GM23338 (cell line): ENCODE measurements around the gene FRG2C. TPM values are rescaled to one million over a fixed set of nuclear protein-coding genes. Genes with fewer than 3 reads are reported as not detected.
"Not testable (repeated sequence)": the region's sequence is repeated elsewhere in the genome, so short reads cannot be mapped to it uniquely, and the experiment has no call there.

Experiments used
- ATAC-seq: fragments of 200-7000 bp; cut with Tn5 transposase; 3 replicates; pipeline ENCODE4 v1.9.1; 2020
- DNase-seq: peaks from one replicate; pipeline ENCODE4 v3.0.0-alpha.2; 2015; ENCODE audit warnings: low spot score
- H2AFZ ChIP-seq: fragments of 200-600 bp; sonication (generic); 2 replicates; pipeline ENCODE4 v1.8.0; 2016; ENCODE audit warnings: antibody characterized with exemption, mild to moderate bottlenecking, moderate library complexity
- H3F3A ChIP-seq: fragments of 200-600 bp; sonication (generic); replicated peaks from 2 replicates; pipeline ENCODE4 v1.8.0; 2017; ENCODE audit warnings: antibody characterized with exemption, mixed run types, low read depth
- H3K27ac ChIP-seq: fragments of 200-600 bp; sonication (generic); 2 replicates; pipeline ENCODE4 v1.6.1; 2016; ENCODE audit warnings: low read depth
- H3K27me3 ChIP-seq: fragments of 200-600 bp; sonication (generic); 2 replicates; pipeline ENCODE4 v1.8.0; 2016; ENCODE audit warnings: mild to moderate bottlenecking, mixed run types, moderate library complexity; ENCODE audit not compliant: insufficient read depth
- H3K36me3 ChIP-seq: fragments of 200-600 bp; sonication (generic); 2 replicates; pipeline ENCODE4 v1.8.0; 2016; ENCODE audit warnings: mild to moderate bottlenecking; ENCODE audit not compliant: insufficient read depth
- H3K4me1 ChIP-seq: fragments of 200-600 bp; sonication (generic); 2 replicates; pipeline ENCODE4 v1.8.0; 2016; ENCODE audit warnings: mild to moderate bottlenecking, moderate library complexity; ENCODE audit not compliant: insufficient read depth
- H3K4me2 ChIP-seq: fragments of 200-600 bp; sonication (generic); 2 replicates; pipeline ENCODE4 v1.7.1; 2017; ENCODE audit warnings: mixed run types
- H3K4me3 ChIP-seq: fragments of 200-600 bp; sonication (generic); 2 replicates; pipeline ENCODE4 v1.6.1; 2016; ENCODE audit warnings: mixed run types
- H3K79me2 ChIP-seq: fragments of 200-600 bp; sonication (generic); replicated peaks from 2 replicates; pipeline ENCODE4 v1.8.0; 2017; ENCODE audit warnings: mild to moderate bottlenecking; ENCODE audit not compliant: insufficient read depth
- H3K9me2 ChIP-seq: fragments of 200-600 bp; sonication (generic); 2 replicates; pipeline ENCODE4 v1.8.0; 2017; ENCODE audit not compliant: insufficient read depth
- H4K20me1 ChIP-seq: fragments of 200-600 bp; sonication (generic); replicated peaks from 2 replicates; pipeline ENCODE4 v1.8.0; 2017; ENCODE audit warnings: mild to moderate bottlenecking; ENCODE audit not compliant: insufficient read depth
- H3K27ac Mint-ChIP-seq: 2 replicates; pipeline ENCODE4 v1.8.0; 2020; ENCODE audit warnings: inconsistent platforms, mild to moderate bottlenecking, moderate library complexity, mixed read lengths
- H3K27me3 Mint-ChIP-seq: 3 replicates; pipeline ENCODE4 v1.8.0; 2022; ENCODE audit warnings: low read depth, mild to moderate bottlenecking, moderate library complexity, mixed read lengths, inconsistent platforms; ENCODE audit not compliant: insufficient read depth, poor library complexity
- H3K36me3 Mint-ChIP-seq: 3 replicates; pipeline ENCODE4 v1.8.0; 2021; ENCODE audit warnings: low read depth, mild to moderate bottlenecking, inconsistent platforms, moderate library complexity, mixed read lengths
- H3K4me1 Mint-ChIP-seq: 3 replicates; pipeline ENCODE4 v1.8.0; 2020; ENCODE audit warnings: mild to moderate bottlenecking, inconsistent platforms, mixed read lengths
- H3K4me3 Mint-ChIP-seq: 3 replicates; pipeline ENCODE4 v1.8.0; 2021; ENCODE audit warnings: moderate library complexity, mild to moderate bottlenecking, inconsistent platforms, mixed read lengths
- H3K9me3 Mint-ChIP-seq: 3 replicates; pipeline ENCODE4 v1.8.0; 2020; ENCODE audit warnings: moderate library complexity, mild to moderate bottlenecking, inconsistent platforms, mixed read lengths
- CTCF ChIP-seq, 2 experiments: fragments of 200-600 bp in 1 of 2; sonication (generic) in 1 of 2; conservative IDR thresholded peaks; 2 replicates each; pipeline versions ENCODE4 v1.5.1 to v1.6.1; 2016 to 2017; ENCODE audit warnings: antibody characterized with exemption in 2 of 2, low read depth in 2 of 2, mild to moderate bottlenecking in 2 of 2, moderate library complexity in 1 of 2
- NANOG ChIP-seq: IDR thresholded peaks from 2 replicates; pipeline ENCODE4 v1.6.1; 2016; ENCODE audit warnings: antibody characterized with exemption, borderline replicate concordance
- ZNF462 ChIP-seq: fragments of 250-450 bp; sonication (Bioruptor Pico); IDR thresholded peaks from 2 replicates; pipeline ENCODE4 v1.5.0; 2020; ENCODE audit warnings: mild to moderate bottlenecking, moderate library complexity
- polyA plus RNA-seq: library from polyadenylated mRNA; unstranded; fragments of >200 nt; fragmentation: Nextera tagmentation; extraction: Ambion mirVana; gene quantifications from 2 replicates; pipeline ENCODE4 v1.2.1, GENCODE V29; 2016
- total RNA-seq: library from RNA; depleted of rRNA; stranded (reverse); fragments of >200 nt; shearing (Covaris generic); gene quantifications from 2 replicates; pipeline ENCODE4 v1.2.3, GENCODE V29; 2014

Gene FRG2C
- total and polyA plus RNA-seq, 2 experiments from 2014 or later: 0.10 to 0.23 TPM

DNA sequence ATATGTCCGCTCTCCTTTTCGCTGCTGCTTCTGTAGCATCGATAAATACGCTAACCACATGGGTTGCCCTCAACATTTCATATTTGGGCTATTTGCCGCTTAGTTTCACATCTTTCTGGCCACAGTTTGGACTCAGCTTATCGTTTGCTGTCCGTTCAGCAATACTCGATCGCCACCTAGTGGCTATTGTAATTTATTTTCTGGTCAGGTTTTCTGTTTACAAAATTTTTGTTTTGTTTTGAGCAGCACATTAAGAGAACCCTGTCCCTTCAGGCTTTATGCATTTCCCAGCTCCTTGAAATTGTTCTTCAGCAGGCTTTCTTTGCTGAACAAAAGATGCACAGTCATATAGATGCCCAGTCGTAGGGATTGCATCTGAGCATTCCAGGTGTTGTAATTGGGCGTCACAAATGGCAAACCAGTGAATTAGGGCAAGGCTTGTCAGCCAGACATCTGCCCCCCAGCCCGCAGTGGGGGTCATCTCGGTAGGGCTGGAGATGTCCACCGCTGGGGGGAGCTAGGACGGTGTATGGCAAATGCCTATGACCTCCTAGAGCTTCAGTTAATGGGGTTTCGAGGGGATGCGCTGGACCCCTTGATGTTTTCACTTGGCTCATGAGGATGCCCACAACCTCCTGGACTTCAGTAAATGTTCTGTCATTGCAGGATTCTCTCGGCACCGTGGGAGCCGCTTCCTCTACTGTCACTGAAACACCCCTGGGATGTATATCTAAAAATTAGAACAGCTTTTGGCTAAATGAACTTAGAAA lies 20.9 kb upstream of the FRG2C start:
- not testable (repeated sequence) for H3K27ac Mint-ChIP-seq, H3K27me3 Mint-ChIP-seq, H3F3A ChIP-seq, H3K4me1 ChIP-seq, H3K79me2 ChIP-seq, H3K9me3 Mint-ChIP-seq, H3K27ac ChIP-seq, H3K36me3 ChIP-seq, H3K4me2 ChIP-seq, H3K36me3 Mint-ChIP-seq, H2AFZ ChIP-seq, H3K27me3 ChIP-seq, H3K4me3 ChIP-seq, H3K9me2 ChIP-seq, ATAC-seq, H4K20me1 ChIP-seq
- Mint-ChIP-seq H3K4me1 (peaks cover 11% of the 10 kb centered on the region; the same call in 2 of the 3 replicates), H3K4me3 (peak overlapping the region; percentile 92)
- peak; percentile 58 to 64 for TF ChIP-seq CTCF (conservative IDR thresholded peaks at IDR 0.05; ENCODE audit: low read depth in 2 of 2)
- peak; percentile 49 for DNase-seq

DNA sequence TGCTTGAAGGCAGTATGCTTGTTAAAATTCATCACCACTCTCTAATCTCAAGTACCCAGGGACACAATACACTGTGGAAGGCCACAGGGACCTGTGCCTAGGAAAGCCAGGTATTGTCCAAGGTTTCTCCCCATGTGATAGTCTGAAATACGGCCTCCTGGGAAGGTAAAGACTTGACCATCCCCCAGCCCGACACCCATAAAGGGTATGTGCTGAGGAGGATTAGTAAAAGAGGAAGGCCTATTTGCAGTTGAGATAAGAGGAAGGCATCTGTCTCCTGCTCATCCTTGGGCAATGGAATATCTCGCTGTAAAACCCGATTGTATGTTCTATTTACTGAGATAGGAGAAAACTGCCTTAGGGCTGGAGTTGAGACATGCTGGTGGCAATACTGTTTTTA lies 18.6 kb upstream of the FRG2C start:
- DNase-seq, H3F3A ChIP-seq: not testable (repeated sequence)

DNA sequence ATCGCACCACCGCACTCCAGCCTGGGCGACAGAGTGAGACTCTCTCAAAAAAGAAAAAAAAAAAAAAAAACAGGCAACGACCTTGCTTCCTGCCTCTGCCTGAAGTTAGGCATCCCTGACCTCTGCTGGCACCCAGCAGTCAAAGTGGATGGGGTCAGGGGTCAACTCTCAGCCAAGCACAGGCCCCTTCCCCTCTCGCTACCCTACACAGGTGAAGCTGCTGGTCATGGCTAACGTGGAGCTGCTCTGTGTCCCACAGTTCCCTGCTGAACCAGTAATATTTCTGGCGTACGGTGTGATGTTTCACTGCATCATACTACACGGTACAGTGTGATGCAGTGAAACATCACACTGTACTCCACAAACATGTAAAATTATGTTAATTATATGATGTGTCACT lies 13.9 kb upstream of the FRG2C start:
- H3K27ac Mint-ChIP-seq: no peak overlapping the region
- Histone ChIP-seq H3K27ac (no peak overlapping the region), H2AFZ (no peak overlapping the region), H3K36me3 (no peaks in the 10 kb centered on the region), H3K4me1 (peaks cover 4% of the 10 kb centered on the region; the same call in 1 of the 2 replicates), H3K4me3 (no peak overlapping the region), H3F3A (0 out of 2 replicates have a peak, but pooled peaks cover 5% of the 10 kb centered on the region), H3K9me2 (no peaks in the 10 kb centered on the region), H3K79me2 (no peaks in the 10 kb centered on the region), H4K20me1 (no peaks in the 10 kb centered on the region), H3K4me2 (no peak overlapping the region), H3K27me3 (peaks cover 31% of the 10 kb centered on the region)
- H3K27me3 Mint-ChIP-seq: peaks cover 21% of the 10 kb centered on the region
- H3K36me3 Mint-ChIP-seq: no peaks in the 10 kb centered on the region
- TF ChIP-seq ZNF462 (CRISPR knock-in tag) (no peak), NANOG (no peak)
- H3K9me3 Mint-ChIP-seq: no peaks in the 10 kb centered on the region
- ATAC-seq: no peak
- H3K4me3 Mint-ChIP-seq: no peak overlapping the region
- peaks cover 10% of the 10 kb centered on the region; the same call in 2 of the 3 replicates for H3K4me1 Mint-ChIP-seq
- DNase-seq: no peak

More for the DNA sequence above, 18.6 kb upstream of the FRG2C start:
- H3K36me3 ChIP-seq, H3K4me3 ChIP-seq, H3K36me3 Mint-ChIP-seq, H3K27ac Mint-ChIP-seq, H3K79me2 ChIP-seq, H3K4me1 ChIP-seq, H3K4me2 ChIP-seq, H3K4me3 Mint-ChIP-seq, H3K27me3 ChIP-seq, H2AFZ ChIP-seq, H4K20me1 ChIP-seq, ATAC-seq, H3K27ac ChIP-seq, H3K27me3 Mint-ChIP-seq, H3K9me3 Mint-ChIP-seq, H3K9me2 ChIP-seq: not testable (repeated sequence)
- H3K4me1 Mint-ChIP-seq: peaks cover 16% of the 10 kb centered on the region; the same call in 2 of the 3 replicates
